Neural cell (in vitro differentiated cells): Measurements from ENCODE around the gene SMARCC2. TPM values are rescaled to one million over a fixed set of nuclear protein-coding genes. Genes with fewer than 3 reads are reported as not detected.

Experiments used
- H2AFZ ChIP-seq: fragments of 200-600, 300-800 bp; sonication (generic), shearing (Covaris generic); 2 replicates; pipeline ENCODE4 v1.6.0; 2014; ENCODE audit warnings: low read depth, mild to moderate bottlenecking, antibody characterized with exemption, low read length, moderate library complexity
- H3F3A ChIP-seq: fragments of 200-600 bp; shearing (Covaris generic); 2 replicates; pipeline ENCODE4 v1.6.1; 2016; ENCODE audit warnings: mild to moderate bottlenecking, moderate library complexity, mixed read lengths, antibody characterized with exemption, low read length; ENCODE audit not compliant: insufficient read depth, poor library complexity, severe bottlenecking
- H3K27ac ChIP-seq: fragments of 200-600, 300-800 bp; sonication (generic), shearing (Covaris generic); 2 replicates; pipeline ENCODE4 v1.5.1; 2014; ENCODE audit warnings: mild to moderate bottlenecking, low read length, moderate library complexity
- H3K27me3 ChIP-seq: fragments of 300-800, 200-600 bp; sonication (generic), shearing (Covaris generic); 2 replicates; pipeline ENCODE4 v1.6.0; 2014; ENCODE audit warnings: mild to moderate bottlenecking, low read depth, low read length, moderate library complexity; ENCODE audit not compliant: insufficient read depth
- H3K36me3 ChIP-seq: fragments of 300-800, 200-600 bp; sonication (generic), shearing (Covaris generic); 2 replicates; pipeline ENCODE4 v1.5.1; 2014; ENCODE audit warnings: mild to moderate bottlenecking, antibody characterized with exemption, low read length, moderate library complexity; ENCODE audit not compliant: insufficient read depth
- H3K4me2 ChIP-seq: fragments of 300-800, 200-600 bp; sonication (generic), shearing (Covaris generic); 2 replicates; pipeline ENCODE4 v1.6.0; 2014; ENCODE audit warnings: mild to moderate bottlenecking, low read length
- H3K4me3 ChIP-seq: fragments of 300-800, 200-600 bp; sonication (generic), shearing (Covaris generic); 2 replicates; pipeline ENCODE4 v1.5.1; 2014; ENCODE audit warnings: mild to moderate bottlenecking, low read length, moderate library complexity
- H3K79me2 ChIP-seq: fragments of 200-600 bp; shearing (Covaris generic); replicated peaks from 2 replicates; pipeline ENCODE4 v1.6.0; 2014; ENCODE audit warnings: mild to moderate bottlenecking, low read length, moderate library complexity; ENCODE audit not compliant: insufficient read depth
- H3K9ac ChIP-seq: fragments of 300-800, 200-600 bp; sonication (generic), shearing (Covaris generic); 2 replicates; pipeline ENCODE4 v1.6.1; 2016; ENCODE audit warnings: mild to moderate bottlenecking, low read length, mixed read lengths
- H3K9me2 ChIP-seq: fragments of 200-600 bp; shearing (Covaris generic); 2 replicates; pipeline ENCODE4 v1.6.1; 2016; ENCODE audit warnings: mild to moderate bottlenecking, low read length, mixed read lengths; ENCODE audit not compliant: insufficient read depth
- H3K9me3 ChIP-seq: fragments of 200-600, 300-800 bp; sonication (generic), shearing (Covaris generic); 2 replicates; pipeline ENCODE4 v1.6.1; 2016; ENCODE audit warnings: mild to moderate bottlenecking, mixed run types, low read length, moderate library complexity, mixed read lengths
- H4K20me1 ChIP-seq: fragments of 200-600 bp; shearing (Covaris generic); 2 replicates; pipeline ENCODE4 v1.6.1; 2016; ENCODE audit warnings: mild to moderate bottlenecking, mixed run types; ENCODE audit not compliant: insufficient read depth
- EP300 ChIP-seq: fragments of 450-650 bp; conservative IDR thresholded peaks from 2 replicates; pipeline ENCODE4 v1.6.1; 2014; ENCODE audit warnings: antibody characterized with exemption, mild to moderate bottlenecking, moderate library complexity; ENCODE audit not compliant: poor library complexity, severe bottlenecking
- EZH2 ChIP-seq: fragments of 200-600, 300-800 bp; shearing (Covaris generic), sonication (generic); IDR thresholded peaks from 2 replicates; pipeline ENCODE4 v1.6.1; 2014; ENCODE audit warnings: antibody characterized with exemption, low read length, borderline replicate concordance, mild to moderate bottlenecking; ENCODE audit not compliant: insufficient read depth, poor library complexity, severe bottlenecking
- MXI1 ChIP-seq: fragments of 450-650 bp; conservative IDR thresholded peaks from 2 replicates; pipeline ENCODE4 v1.6.1; 2014; ENCODE audit warnings: antibody characterized with exemption, mild to moderate bottlenecking; ENCODE audit not compliant: poor library complexity, severe bottlenecking
- POLR2AphosphoS5 ChIP-seq: IDR thresholded peaks from 2 replicates; pipeline ENCODE4 v1.6.1; 2012
- RAD21 ChIP-seq: fragments of 450-650 bp; conservative IDR thresholded peaks from 2 replicates; pipeline ENCODE4 v1.6.1; 2014; ENCODE audit warnings: antibody characterized with exemption, mild to moderate bottlenecking, moderate library complexity
- REST ChIP-seq: IDR thresholded peaks from 2 replicates; pipeline ENCODE4 v1.6.1; 2012; ENCODE audit warnings: borderline replicate concordance
- SMC3 ChIP-seq: fragments of 450-650 bp; conservative IDR thresholded peaks from 2 replicates; pipeline ENCODE4 v1.6.1; 2014; ENCODE audit warnings: antibody characterized with exemption, mild to moderate bottlenecking, moderate library complexity; ENCODE audit not compliant: poor library complexity
- TAF1 ChIP-seq: IDR thresholded peaks from 2 replicates; pipeline ENCODE4 v1.6.1; 2012; ENCODE audit warnings: low read depth
- polyA minus RNA-seq: library from RNA; depleted of rRNA, polyadenylated mRNA; stranded (reverse); fragments of >200 nt; gene quantifications from 2 replicates; pipeline ENCODE4 v1.2.3, GENCODE V29; 2014
- polyA plus RNA-seq: library from polyadenylated mRNA; depleted of rRNA; stranded (reverse); fragments of >200 nt; gene quantifications from 2 replicates; pipeline ENCODE4 v1.2.3, GENCODE V29; 2014
- TF ChIP-seq, protein P1 (sequence below): fragments of 450-650 bp; IDR thresholded peaks from 2 replicates; pipeline ENCODE4 v1.5.1; 2014; ENCODE audit warnings: antibody characterized with exemption, mild to moderate bottlenecking, moderate library complexity; ENCODE audit not compliant: poor library complexity, severe bottlenecking

The SMARCC2 gene
- polyA plus RNA-seq = 85.6 and 93.2 TPM in 2 replicates
- polyA minus RNA-seq = 157 TPM in 2 replicates

GRCh38 chr12:56189099-56189917 is at the start of gene SMARCC2:
Gene SMARCC2, minus strand, starts transcription at chr12:56189483. Its CDS starts 22 bp downstream, at chr12:56189461.
- H3F3A ChIP-seq = peaks cover 7% of the 10 kb centered on the region
- peak within 1 kb of the TSS; percentile 95 for H3K4me2 ChIP-seq
- H3K9ac ChIP-seq = peak within 1 kb of the TSS; percentile 99
- no peaks in the 10 kb centered on the region for H4K20me1 ChIP-seq
- H3K79me2 ChIP-seq = peaks cover 33% of the 10 kb centered on the region
- H2AFZ ChIP-seq = peak within 1 kb of the TSS; percentile 66
- H3K27me3 ChIP-seq = no peaks in the 10 kb centered on the region
- peaks cover 5% of the 10 kb centered on the region for H3K36me3 ChIP-seq
- no peaks in the 10 kb centered on the region for H3K9me2 ChIP-seq
- peak within 1 kb of the TSS; percentile 97 for H3K27ac ChIP-seq
- peak within 1 kb of the TSS; percentile 97 for H3K4me3 ChIP-seq
- no peaks in the 10 kb centered on the region for H3K9me3 ChIP-seq
- TF ChIP-seq EZH2 (no peak), MXI1 (peak; percentile 23), SMC3 (peak; percentile 50), TAF1 (peak; percentile 49), POLR2AphosphoS5 (peak; percentile 90), REST (peak; percentile 74), RAD21 (peak; percentile 42), EP300 (no peak)
- TF ChIP-seq, protein P1, sequence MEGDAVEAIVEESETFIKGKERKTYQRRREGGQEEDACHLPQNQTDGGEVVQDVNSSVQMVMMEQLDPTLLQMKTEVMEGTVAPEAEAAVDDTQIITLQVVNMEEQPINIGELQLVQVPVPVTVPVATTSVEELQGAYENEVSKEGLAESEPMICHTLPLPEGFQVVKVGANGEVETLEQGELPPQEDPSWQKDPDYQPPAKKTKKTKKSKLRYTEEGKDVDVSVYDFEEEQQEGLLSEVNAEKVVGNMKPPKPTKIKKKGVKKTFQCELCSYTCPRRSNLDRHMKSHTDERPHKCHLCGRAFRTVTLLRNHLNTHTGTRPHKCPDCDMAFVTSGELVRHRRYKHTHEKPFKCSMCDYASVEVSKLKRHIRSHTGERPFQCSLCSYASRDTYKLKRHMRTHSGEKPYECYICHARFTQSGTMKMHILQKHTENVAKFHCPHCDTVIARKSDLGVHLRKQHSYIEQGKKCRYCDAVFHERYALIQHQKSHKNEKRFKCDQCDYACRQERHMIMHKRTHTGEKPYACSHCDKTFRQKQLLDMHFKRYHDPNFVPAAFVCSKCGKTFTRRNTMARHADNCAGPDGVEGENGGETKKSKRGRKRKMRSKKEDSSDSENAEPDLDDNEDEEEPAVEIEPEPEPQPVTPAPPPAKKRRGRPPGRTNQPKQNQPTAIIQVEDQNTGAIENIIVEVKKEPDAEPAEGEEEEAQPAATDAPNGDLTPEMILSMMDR = peak; percentile 77

DNA sequence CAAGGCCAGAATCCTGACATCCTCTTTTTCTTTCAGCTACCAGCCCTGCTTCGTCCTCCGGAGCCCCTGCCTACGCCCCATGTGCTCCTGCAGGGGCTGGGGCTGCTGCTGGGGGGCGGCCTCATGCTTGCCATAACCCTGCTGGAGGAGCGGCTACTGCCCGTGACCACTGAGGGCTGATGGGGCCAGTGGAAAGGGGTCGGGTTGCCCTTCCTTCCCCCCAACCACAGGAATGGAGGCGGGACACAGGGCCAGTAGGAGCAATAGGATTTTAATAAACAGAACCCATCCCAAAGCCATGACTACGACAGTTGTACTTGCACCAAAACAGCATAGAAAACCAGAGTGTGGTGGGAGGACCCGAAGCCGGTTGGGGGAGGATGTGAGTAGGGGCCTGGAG is 48.3 kb upstream of the SMARCC2 start:
- Histone ChIP-seq H3F3A (no peaks in the 10 kb centered on the region), H4K20me1 (no peaks in the 10 kb centered on the region), H3K9me2 (no peaks in the 10 kb centered on the region), H3K79me2 (no peaks in the 10 kb centered on the region), H3K4me2 (no peak overlapping the region), H3K27ac (no peak overlapping the region), H3K4me3 (no peak overlapping the region), H3K36me3 (no peaks in the 10 kb centered on the region), H3K27me3 (no peaks in the 10 kb centered on the region), H3K9ac (no peak overlapping the region), H2AFZ (no peak overlapping the region), H3K9me3 (no peaks in the 10 kb centered on the region)
- no peak for TF ChIP-seq REST
- no peak for TF ChIP-seq EP300
- no peak for TF ChIP-seq POLR2AphosphoS5
- TF ChIP-seq TAF1 = no peak
- TF ChIP-seq, protein P1 = no peak
- TF ChIP-seq MXI1 = no peak
- no peak for TF ChIP-seq EZH2
- no peak for TF ChIP-seq RAD21
- TF ChIP-seq SMC3 = no peak
